HG02884 (cell line): ENCODE results near the gene NARS2.

ENCODE experiments used
- ATAC-seq: cut with Tn5 transposase; IDR thresholded peaks from one replicate; pipeline ENCODE4 v1.9.1; 2021; ENCODE audit warnings: mild to moderate bottlenecking, moderate library complexity; ENCODE audit not compliant: unreplicated experiment

NARS2 gene

GRCh38 chr11:78418584-78419211 is 156.0 kb downstream of the NARS2 start:
- ATAC-seq, result no peak

GRCh38 chr11:78417888-78418583 is 156.6 kb downstream of the NARS2 start:
- peak; percentile 47 for ATAC-seq

- ATAC-seq, result peak; percentile 11
These were observed 157.3 kb downstream of the NARS2 start, which contains the start of gene GAB2 for GRCh38 chr11:78417175-78417887. Gene GAB2, minus strand, starts transcription at chr11:78417820. Its CDS starts 100 bp downstream, at chr11:78417720.

GRCh38 chr11:78416285-78417174 is 158.1 kb downstream of the NARS2 start:
- ATAC-seq, result peak; percentile 41

- no peak for ATAC-seq
These were observed 159.3 kb downstream of the NARS2 start for GRCh38 chr11:78415338-78415737.

GRCh38 chr11:78414321-78415051 is 160.2 kb downstream of the NARS2 start:
- no peak for ATAC-seq

- no peak for ATAC-seq
These were observed 166.0 kb downstream of the NARS2 start for GRCh38 chr11:78408619-78409018.

GRCh38 chr11:78406568-78407196 is 168.0 kb downstream of the NARS2 start:
- ATAC-seq, result no peak

GRCh38 chr11:78405805-78406204 is 168.9 kb downstream of the NARS2 start:
- no peak for ATAC-seq

- ATAC-seq, result no peak
These were observed 170.9 kb downstream of the NARS2 start for GRCh38 chr11:78403781-78404180.

GRCh38 chr11:78402847-78403246 is 171.8 kb downstream of the NARS2 start:
- no peak for ATAC-seq

- no peak for ATAC-seq
These were observed 174.0 kb downstream of the NARS2 start for GRCh38 chr11:78400702-78401101.

GRCh38 chr11:78400116-78400515 is 174.5 kb downstream of the NARS2 start:
- ATAC-seq, result no peak

- ATAC-seq, result no peak
These were observed 175.5 kb downstream of the NARS2 start for GRCh38 chr11:78399136-78399535.

GRCh38 chr11:78398715-78399114 is 175.9 kb downstream of the NARS2 start:
- no peak for ATAC-seq

GRCh38 chr11:78397398-78397797 is 177.3 kb downstream of the NARS2 start:
- ATAC-seq, result peak; percentile 68

- no peak for ATAC-seq
These were observed 179.1 kb downstream of the NARS2 start for GRCh38 chr11:78395597-78395996.

- no peak for ATAC-seq
These were observed 181.8 kb downstream of the NARS2 start for GRCh38 chr11:78392854-78393253.

GRCh38 chr11:78391424-78391823 is 183.2 kb downstream of the NARS2 start:
- ATAC-seq, result no peak

GRCh38 chr11:78390809-78391208 is 183.9 kb downstream of the NARS2 start:
- ATAC-seq, result no peak
